Measurements from ENCODE around the gene MAPK12. TPM values are rescaled to one million over a fixed set of nuclear protein-coding genes. Genes with fewer than 3 reads are reported as not detected.

MAPK12 gene
- total RNA-seq, 4 donors from 2014 or later = 12.3 to 32.0 (median 24.1) TPM

DNA sequence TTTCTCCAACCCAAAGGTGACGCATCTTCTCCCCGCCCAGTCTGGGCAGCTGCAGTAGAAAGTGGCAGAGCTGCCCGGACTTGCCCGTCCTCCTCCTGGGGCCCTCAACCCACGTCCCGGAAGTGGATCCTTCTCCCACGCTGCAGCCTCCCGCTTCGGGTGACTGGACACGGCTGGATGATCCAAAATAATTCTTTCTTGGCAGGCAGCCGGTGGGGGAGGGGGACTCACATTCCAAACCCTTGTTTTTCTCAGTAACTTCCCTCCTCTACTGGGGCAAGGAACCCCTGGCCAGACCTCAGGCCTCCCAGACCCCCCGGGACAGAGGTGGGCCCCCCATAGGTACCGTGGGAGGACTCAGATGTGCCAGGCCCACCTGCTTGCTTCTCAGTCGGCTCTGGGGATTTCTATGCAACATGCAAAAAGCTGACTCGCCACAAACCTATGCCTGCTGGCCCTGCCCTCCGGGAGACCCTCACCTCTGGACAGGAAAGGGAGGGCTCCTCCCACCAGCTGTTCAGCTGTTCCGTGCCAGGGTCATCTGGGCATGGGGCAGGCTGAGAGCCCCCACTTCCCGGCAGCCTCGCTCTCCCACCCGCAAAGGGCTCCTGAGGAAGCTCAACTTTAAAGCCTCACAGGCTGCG, 44.6 kb upstream of the MAPK12 start:
- peak; percentile 53 to 59 for DNase-seq (ENCODE audit: low spot score in 2 of 2)
- Histone ChIP-seq H3K9me3 (no peaks in the 10 kb centered on the region), H3K4me3 (peak overlapping the region; percentile 62 to 95 (median 82)), H3K36me3 (peaks cover 0 to 2% (median 0%) of the 10 kb centered on the region in 3 donors), H3K27ac (peak overlapping the region; percentile 86 to 97 (median 89)), H3K27me3 (no peaks in the 10 kb centered on the region), H3K4me1 (peaks cover 8 to 76% (median 70%) of the 10 kb centered on the region in 4 donors)
- 0% methylated on average over 18 to 20 of the region's 21 CpGs for WGBS, 2 donors
- peak in 1 of 2 donors; percentile 21 for TF ChIP-seq POLR2A (IDR thresholded peaks at IDR 0.05)
- TF ChIP-seq EP300 (IDR thresholded peaks at IDR 0.05) = peak in 1 of 2 donors; percentile 55
- TF ChIP-seq, protein P1, sequence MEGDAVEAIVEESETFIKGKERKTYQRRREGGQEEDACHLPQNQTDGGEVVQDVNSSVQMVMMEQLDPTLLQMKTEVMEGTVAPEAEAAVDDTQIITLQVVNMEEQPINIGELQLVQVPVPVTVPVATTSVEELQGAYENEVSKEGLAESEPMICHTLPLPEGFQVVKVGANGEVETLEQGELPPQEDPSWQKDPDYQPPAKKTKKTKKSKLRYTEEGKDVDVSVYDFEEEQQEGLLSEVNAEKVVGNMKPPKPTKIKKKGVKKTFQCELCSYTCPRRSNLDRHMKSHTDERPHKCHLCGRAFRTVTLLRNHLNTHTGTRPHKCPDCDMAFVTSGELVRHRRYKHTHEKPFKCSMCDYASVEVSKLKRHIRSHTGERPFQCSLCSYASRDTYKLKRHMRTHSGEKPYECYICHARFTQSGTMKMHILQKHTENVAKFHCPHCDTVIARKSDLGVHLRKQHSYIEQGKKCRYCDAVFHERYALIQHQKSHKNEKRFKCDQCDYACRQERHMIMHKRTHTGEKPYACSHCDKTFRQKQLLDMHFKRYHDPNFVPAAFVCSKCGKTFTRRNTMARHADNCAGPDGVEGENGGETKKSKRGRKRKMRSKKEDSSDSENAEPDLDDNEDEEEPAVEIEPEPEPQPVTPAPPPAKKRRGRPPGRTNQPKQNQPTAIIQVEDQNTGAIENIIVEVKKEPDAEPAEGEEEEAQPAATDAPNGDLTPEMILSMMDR (IDR thresholded peaks at IDR 0.05) = no peak

DNA sequence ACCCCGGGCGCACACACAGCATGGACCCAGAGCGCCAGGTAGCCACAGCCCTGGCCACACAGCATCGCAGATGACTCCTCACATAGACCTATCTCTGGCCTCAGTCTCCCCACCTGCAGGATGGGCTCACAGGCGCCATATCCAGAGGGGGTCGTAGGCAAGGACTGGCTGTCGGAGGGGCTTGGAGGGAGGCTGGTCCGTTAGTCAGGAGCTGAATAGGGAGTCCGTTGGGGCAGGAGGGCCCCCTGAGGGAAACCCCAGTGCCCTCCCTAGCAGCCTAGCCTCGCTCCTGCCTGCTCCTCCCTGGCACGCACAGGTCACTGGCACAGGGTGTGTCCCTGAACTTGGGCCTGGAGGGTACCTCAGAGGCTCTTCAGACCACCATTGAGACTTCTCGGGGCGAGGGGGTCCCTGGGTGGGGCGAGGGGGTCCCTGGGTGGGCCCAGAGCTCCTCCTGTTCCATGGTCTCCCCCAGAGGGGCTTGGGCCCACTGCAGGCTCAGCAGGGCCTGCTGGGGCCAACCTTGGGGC, 44.0 kb upstream of the MAPK12 start:
- peak overlapping the region; percentile 86 to 97 (median 89) for H3K27ac ChIP-seq
- H3K9me3 ChIP-seq = no peaks in the 10 kb centered on the region
- DNase-seq (ENCODE audit: low spot score in 2 of 2) = no peak
- TF ChIP-seq EP300 (IDR thresholded peaks at IDR 0.05) (no peak), POLR2A (IDR thresholded peaks at IDR 0.05) (no peak)
- TF ChIP-seq, protein P1 (IDR thresholded peaks at IDR 0.05) = no peak
- WGBS, 2 donors = 45 to 51% methylated on average over 7 to 11 of the region's 14 CpGs
- H3K36me3 ChIP-seq = no peaks in the 10 kb centered on the region
- H3K27me3 ChIP-seq = no peaks in the 10 kb centered on the region
- H3K4me3 ChIP-seq = peak overlapping the region; percentile 62 to 95 (median 82)
- peaks cover 8 to 82% (median 75%) of the 10 kb centered on the region in 4 donors for H3K4me1 ChIP-seq

DNA sequence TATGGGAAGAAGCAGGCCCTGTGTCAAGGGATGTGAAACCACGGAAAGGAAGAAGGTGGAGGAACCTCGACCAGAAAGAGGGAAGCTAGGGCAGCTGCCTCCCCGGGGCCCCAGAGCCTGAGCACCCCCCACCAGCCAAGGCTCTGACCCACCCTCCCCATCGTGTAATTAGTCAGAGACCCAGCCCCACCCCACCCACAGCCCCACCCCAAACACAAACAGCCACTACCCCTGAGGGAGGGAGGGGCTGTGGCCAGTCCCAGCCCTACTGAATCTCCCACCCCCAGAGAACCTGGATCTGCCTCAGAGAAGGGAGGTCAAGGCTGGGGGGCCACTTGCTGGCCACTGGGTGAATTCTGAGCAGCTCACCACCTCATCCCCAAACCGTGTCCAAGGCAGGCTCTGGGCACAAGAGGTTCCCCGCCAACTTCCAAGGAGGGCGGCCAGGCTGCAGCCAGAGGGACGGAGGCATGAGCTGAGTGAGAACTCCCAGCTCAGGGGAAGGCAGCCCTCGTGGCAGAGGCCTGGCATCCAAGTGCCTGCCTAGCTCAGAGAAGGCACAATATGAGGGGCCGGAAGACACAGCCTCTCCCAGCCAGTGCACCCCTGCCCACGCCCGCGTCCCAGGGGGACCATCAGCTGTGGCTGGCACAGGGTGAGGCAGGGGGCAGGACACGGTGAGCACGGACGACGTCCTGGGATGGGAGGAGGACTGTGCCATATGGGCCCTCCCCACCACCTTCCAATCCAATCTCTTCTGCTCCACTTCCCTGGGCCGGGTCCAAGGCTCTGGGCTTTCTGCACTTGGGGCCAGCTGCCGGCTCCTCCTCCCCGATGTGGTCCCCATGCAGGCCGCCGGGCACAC, 43.3 kb upstream of the MAPK12 start:
- no peak for DNase-seq (ENCODE audit: low spot score in 2 of 2)
- Histone ChIP-seq H3K4me3 (peak overlapping the region; percentile 62 to 95 (median 82)), H3K27ac (peak overlapping the region; percentile 86 to 97 (median 89)), H3K36me3 (no peaks in the 10 kb centered on the region), H3K27me3 (no peaks in the 10 kb centered on the region), H3K9me3 (no peaks in the 10 kb centered on the region), H3K4me1 (peaks cover 8 to 87% (median 82%) of the 10 kb centered on the region in 4 donors)
- TF ChIP-seq EP300 (IDR thresholded peaks at IDR 0.05) (no peak), POLR2A (IDR thresholded peaks at IDR 0.05) (no peak)
- TF ChIP-seq, protein P1 (IDR thresholded peaks at IDR 0.05) = no peak
- 29 to 31% methylated on average over 17 to 18 of the region's 22 CpGs for WGBS, 2 donors

DNA sequence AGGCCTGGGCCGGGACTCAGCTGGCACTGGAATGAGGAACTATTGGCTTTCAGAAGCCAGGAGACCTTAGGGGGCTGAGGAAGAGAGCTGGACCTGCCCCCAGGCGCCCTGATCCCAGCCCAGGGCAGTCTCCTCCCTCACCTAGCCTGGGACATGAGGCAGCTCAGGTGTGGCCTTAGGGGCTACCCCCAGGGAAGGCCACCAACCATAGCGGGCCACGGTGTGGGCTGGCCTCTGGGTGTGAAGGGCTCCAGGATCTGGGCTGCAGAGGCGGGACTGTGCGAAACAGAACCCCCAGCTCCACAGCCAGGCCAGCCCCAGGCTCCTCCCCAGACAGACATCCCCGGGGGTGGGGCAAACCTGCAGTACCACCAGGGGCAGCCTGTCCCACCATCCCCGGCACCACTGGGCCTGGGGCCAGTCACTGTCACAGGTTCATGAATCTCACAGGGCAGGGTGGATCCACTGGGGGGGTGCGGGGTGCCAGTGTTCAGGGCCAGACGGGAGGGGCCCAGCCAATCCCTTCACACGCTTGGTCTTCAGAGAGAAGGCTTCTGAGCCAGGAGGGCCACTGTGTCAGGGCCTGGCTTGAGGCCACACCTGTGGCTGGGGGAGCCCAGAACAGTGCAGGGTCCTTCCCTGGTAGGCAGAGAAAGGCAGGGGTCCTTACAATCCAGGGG, 42.5 kb upstream of the MAPK12 start:
- 22 to 45% methylated on average over 5 to 8 of the region's 11 CpGs for WGBS, 2 donors
- no peak for TF ChIP-seq POLR2A (IDR thresholded peaks at IDR 0.05)
- TF ChIP-seq, protein P1 (IDR thresholded peaks at IDR 0.05) = no peak
- TF ChIP-seq EP300 (IDR thresholded peaks at IDR 0.05) = no peak
- Histone ChIP-seq H3K4me1 (peaks cover 8 to 87% (median 84%) of the 10 kb centered on the region in 4 donors), H3K36me3 (no peaks in the 10 kb centered on the region), H3K27me3 (no peaks in the 10 kb centered on the region), H3K27ac (peak overlapping the region; percentile 44 to 97 (median 89)), H3K4me3 (peak overlapping the region in 1 of 4 donors; percentile 13), H3K9me3 (no peaks in the 10 kb centered on the region)
- no peak for DNase-seq (ENCODE audit: low spot score in 2 of 2)
